Measurements from ENCODE around the gene RAD18.
A peak's percentile ranks its signal among the peaks of the same experiment; 100 is the strongest.

RAD18 gene

GRCh38 chr3:8963137-8963853 is at the start of gene RAD18:
RAD18 (minus strand) TSS chr3:8963472; CDS start chr3:8963385, 87 bp downstream.
- TF ChIP-seq, protein P1, sequence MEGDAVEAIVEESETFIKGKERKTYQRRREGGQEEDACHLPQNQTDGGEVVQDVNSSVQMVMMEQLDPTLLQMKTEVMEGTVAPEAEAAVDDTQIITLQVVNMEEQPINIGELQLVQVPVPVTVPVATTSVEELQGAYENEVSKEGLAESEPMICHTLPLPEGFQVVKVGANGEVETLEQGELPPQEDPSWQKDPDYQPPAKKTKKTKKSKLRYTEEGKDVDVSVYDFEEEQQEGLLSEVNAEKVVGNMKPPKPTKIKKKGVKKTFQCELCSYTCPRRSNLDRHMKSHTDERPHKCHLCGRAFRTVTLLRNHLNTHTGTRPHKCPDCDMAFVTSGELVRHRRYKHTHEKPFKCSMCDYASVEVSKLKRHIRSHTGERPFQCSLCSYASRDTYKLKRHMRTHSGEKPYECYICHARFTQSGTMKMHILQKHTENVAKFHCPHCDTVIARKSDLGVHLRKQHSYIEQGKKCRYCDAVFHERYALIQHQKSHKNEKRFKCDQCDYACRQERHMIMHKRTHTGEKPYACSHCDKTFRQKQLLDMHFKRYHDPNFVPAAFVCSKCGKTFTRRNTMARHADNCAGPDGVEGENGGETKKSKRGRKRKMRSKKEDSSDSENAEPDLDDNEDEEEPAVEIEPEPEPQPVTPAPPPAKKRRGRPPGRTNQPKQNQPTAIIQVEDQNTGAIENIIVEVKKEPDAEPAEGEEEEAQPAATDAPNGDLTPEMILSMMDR (IDR thresholded peaks at IDR 0.05; ENCODE audit: insufficient read depth, missing control alignments): no peak
- FAIRE-seq: no peak
- DNase-seq (ENCODE audit: insufficient read length, low spot score): peak; percentile 63

DNA sequence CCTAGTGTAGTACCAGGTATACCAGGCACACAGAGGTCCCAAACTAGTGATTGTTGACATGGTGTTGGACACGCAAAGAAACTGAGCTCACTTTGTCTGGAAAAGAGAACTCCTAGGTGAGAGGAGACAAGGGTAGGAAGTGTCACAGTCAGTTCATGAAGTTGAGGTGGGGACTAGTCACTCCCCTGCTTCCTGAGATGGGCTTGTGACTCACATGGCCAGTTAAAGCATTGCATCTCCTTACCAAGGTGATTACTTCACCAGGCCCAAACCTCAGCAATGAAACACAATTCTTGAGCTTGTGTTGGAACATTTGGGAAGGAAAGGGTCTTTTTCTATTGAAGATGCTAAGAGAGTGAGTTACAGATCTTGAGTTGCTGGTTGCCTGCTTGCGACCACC is 49.2 kb upstream of the RAD18 start:
- no peak for FAIRE-seq
- DNase-seq (ENCODE audit: insufficient read length, low spot score): no peak
- TF ChIP-seq, protein P1 (IDR thresholded peaks at IDR 0.05; ENCODE audit: insufficient read depth, missing control alignments): no peak

GRCh38 chr3:9009976-9010545 is 46.8 kb upstream of the RAD18 start:
- DNase-seq (ENCODE audit: insufficient read length, low spot score): no peak
- TF ChIP-seq, protein P1 (IDR thresholded peaks at IDR 0.05; ENCODE audit: insufficient read depth, missing control alignments): no peak
- no peak for FAIRE-seq

- FAIRE-seq: no peak
- no peak for DNase-seq (ENCODE audit: insufficient read length, low spot score)
- TF ChIP-seq, protein P1 (IDR thresholded peaks at IDR 0.05; ENCODE audit: insufficient read depth, missing control alignments): no peak
Measured at GRCh38 chr3:9008550-9009255, 45.4 kb upstream of the RAD18 start.

DNA sequence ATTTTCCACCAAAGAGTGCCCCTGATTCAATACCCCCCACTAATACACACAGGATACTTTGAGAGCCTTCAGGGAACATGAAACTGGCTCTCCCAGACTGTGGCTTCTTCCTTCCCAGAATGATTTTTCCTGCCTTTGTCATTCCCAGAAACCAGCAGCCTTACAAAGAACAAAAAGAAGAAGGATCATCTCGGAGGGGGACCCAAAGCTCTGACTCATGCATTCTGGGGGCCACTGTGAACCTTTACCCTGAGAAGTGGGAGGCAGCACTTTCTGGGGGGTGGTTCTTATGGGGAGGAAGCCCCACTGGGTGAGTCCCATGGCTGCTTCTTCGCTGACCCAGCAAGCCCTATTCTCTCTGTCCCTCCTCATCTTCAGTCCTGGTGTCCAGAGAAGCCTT is 44.7 kb upstream of the RAD18 start:
- no peak for DNase-seq (ENCODE audit: insufficient read length, low spot score)
- TF ChIP-seq, protein P1 (IDR thresholded peaks at IDR 0.05; ENCODE audit: insufficient read depth, missing control alignments): no peak
- FAIRE-seq: no peak

GRCh38 chr3:9007213-9007612 is 43.9 kb upstream of the RAD18 start:
- FAIRE-seq (no peak), DNase-seq (ENCODE audit: insufficient read length, low spot score) (no peak)
- TF ChIP-seq, protein P1 (IDR thresholded peaks at IDR 0.05; ENCODE audit: insufficient read depth, missing control alignments): no peak
